Measurements from ENCODE around the gene RBBP8. TPM values are rescaled to one million over a fixed set of nuclear protein-coding genes. Genes with fewer than 3 reads are reported as not detected.

Gene RBBP8
- total and polyA plus RNA-seq, 2 donors (not counting 3 experiments of a cell fraction or from before 2014, with no cell fraction given): 3.0 to 13.5 TPM

GRCh38 chr18:22921772-22922171 lies 11.4 kb upstream of the RBBP8 start:
- TF ChIP-seq POLR2AphosphoS5 (IDR thresholded peaks at IDR 0.05; ENCODE audit: insufficient read depth, low read depth, low read length): no peak
- TF ChIP-seq CTCF (IDR thresholded peaks at IDR 0.05; ENCODE audit: extremely low read depth in 1 of 2, insufficient read depth in 1 of 2, low read depth in 1 of 2, low read length in 2 of 2): no peak
- no peak for TF ChIP-seq POLR2A (IDR thresholded peaks at IDR 0.05; ENCODE audit: low read depth, low read length)
- TF ChIP-seq MAX (IDR thresholded peaks at IDR 0.05; ENCODE audit: insufficient read depth, insufficient read length): no peak
- no peak for TF ChIP-seq MYC (IDR thresholded peaks at IDR 0.05; ENCODE audit: low read depth, low read length)
- TF ChIP-seq JUN (IDR thresholded peaks at IDR 0.05; ENCODE audit: borderline replicate concordance, insufficient read depth, insufficient read length, low read depth): no peak
- no peak for TF ChIP-seq GATA2 (IDR thresholded peaks at IDR 0.05; ENCODE audit: insufficient read depth, insufficient read length, low read depth, low read length)
- no peak for TF ChIP-seq FOS (IDR thresholded peaks at IDR 0.05; ENCODE audit: borderline replicate concordance, insufficient read depth, low read length)
- TF ChIP-seq EZH2 (IDR thresholded peaks at IDR 0.05; ENCODE audit: borderline replicate concordance, low read depth, low read length, severe bottlenecking): no peak
- Histone ChIP-seq H3K9me1 (replicated peaks; ENCODE audit: control insufficient read depth, extremely low read depth, insufficient read depth, low read length) (no peaks in the 10 kb centered on the region), H3K4me2 (ENCODE audit: insufficient read depth, low read length) (no peak overlapping the region), H3K27ac (ENCODE audit: insufficient read depth, low read depth, low read length) (no peak overlapping the region), H3K9ac (replicated peaks; ENCODE audit: extremely low read depth, insufficient read depth, low read length) (no peak overlapping the region), H2AFZ (ENCODE audit: low read depth, low read length) (no peak overlapping the region), H3K4me3 (replicated peaks in 1 of 3; ENCODE audit: insufficient read depth in 1 of 3, low read depth in 1 of 3, low read length in 3 of 3) (no peak overlapping the region), H4K20me1 (replicated peaks; ENCODE audit: control insufficient read depth, extremely low read depth, insufficient read depth, low read length) (no peaks in the 10 kb centered on the region), H3K27me3 (ENCODE audit: control insufficient read depth in 2 of 2, insufficient read depth in 2 of 2, low read length in 2 of 2) (no peaks in the 10 kb centered on the region), H3K36me3 (ENCODE audit: control insufficient read depth in 2 of 2, extremely low read depth in 1 of 2, insufficient read depth in 2 of 2, low read length in 2 of 2) (no peaks in the 10 kb centered on the region), H3K79me2 (ENCODE audit: control insufficient read depth, insufficient read depth, low read length) (no peaks in the 10 kb centered on the region), H3K9me3 (replicated peaks; ENCODE audit: control insufficient read depth, insufficient read depth, low read length) (no peaks in the 10 kb centered on the region), H3K4me1 (ENCODE audit: control insufficient read depth, extremely low read depth, insufficient read depth, low read length) (no peaks in the 10 kb centered on the region)
- intact Hi-C loops (cut with micrococcal nuclease): no loop called here
- no TSS peak for BruUV-seq (replicated peaks)
- DNase-seq (ENCODE audit: low read depth, low spot score): no peak
- dilution Hi-C loops (cut with MboI; ENCODE audit: extremely low pct_ligation_motif_present, low sequenced_read_pairs): no loop called here
- no peak for FAIRE-seq
- ChIA-PET POLR2A (no interaction called here), CTCF (interaction anchor here (1.1 to 5.4 kb wide), 3 partner anchors 9 to 108 kb away, joined by 3 to 43 read pairs (median 4); no protein-coding TSS in a partner anchor)
